DOHH2 (cell line): ENCODE results near the gene PTPRN2.

ENCODE experiments used
- H3F3A ChIP-seq: fragments of 200-600 bp; sonication (generic), shearing (Covaris generic); 2 replicates; pipeline ENCODE4 v1.6.0; 2016; ENCODE audit warnings: antibody characterized with exemption, mild to moderate bottlenecking; ENCODE audit not compliant: control insufficient read depth, insufficient read depth
- H3K27ac ChIP-seq: fragments of 200-600 bp; sonication (generic); 2 replicates; pipeline ENCODE4 v1.5.1; 2014; ENCODE audit warnings: low read depth, mild to moderate bottlenecking, low read length, moderate library complexity
- H3K27me3 ChIP-seq: fragments of 200-600 bp; sonication (generic); 2 replicates; pipeline ENCODE4 v1.6.1; 2014; ENCODE audit warnings: mild to moderate bottlenecking, low read length, mixed read lengths; ENCODE audit not compliant: control insufficient read depth
- H3K36me3 ChIP-seq: fragments of 200-600 bp; sonication (generic); 2 replicates; pipeline ENCODE4 v1.6.1; 2014; ENCODE audit warnings: mild to moderate bottlenecking, low read length, moderate library complexity, mixed read lengths; ENCODE audit not compliant: control insufficient read depth
- H3K4me1 ChIP-seq: fragments of 200-600 bp; sonication (generic); 2 replicates; pipeline ENCODE4 v1.6.1; 2014; ENCODE audit warnings: mild to moderate bottlenecking, low read length, mixed read lengths; ENCODE audit not compliant: control insufficient read depth
- H3K4me2 ChIP-seq: fragments of 200-600 bp; sonication (generic); 2 replicates; pipeline ENCODE4 v1.6.0; 2014; ENCODE audit warnings: mild to moderate bottlenecking, low read length, moderate library complexity
- H3K4me3 ChIP-seq: fragments of 200-600 bp; sonication (generic); 2 replicates; pipeline ENCODE4 v1.5.1; 2014; ENCODE audit warnings: mild to moderate bottlenecking, low read length, mixed read lengths
- H3K79me2 ChIP-seq: fragments of 200-600 bp; sonication (generic); 2 replicates; pipeline ENCODE4 v1.6.1; 2014; ENCODE audit warnings: mild to moderate bottlenecking, low read length, mixed read lengths; ENCODE audit not compliant: control insufficient read depth
- H3K9me2 ChIP-seq: fragments of 200-600 bp; sonication (generic); replicated peaks from 2 replicates; pipeline ENCODE4 v1.6.1; 2014; ENCODE audit warnings: mild to moderate bottlenecking, low read length, mixed read lengths; ENCODE audit not compliant: control insufficient read depth
- H3K9me3 ChIP-seq: fragments of 200-600 bp; sonication (generic); 2 replicates; pipeline ENCODE4 v1.6.1; 2014; ENCODE audit warnings: antibody characterized with exemption, low read length, mixed read lengths; ENCODE audit not compliant: control insufficient read depth, insufficient read depth
- H4K20me1 ChIP-seq: fragments of 200-600 bp; sonication (generic); 2 replicates; pipeline ENCODE4 v1.6.0; 2014; ENCODE audit warnings: low read depth, mild to moderate bottlenecking, antibody characterized with exemption, low read length, moderate library complexity; ENCODE audit not compliant: control insufficient read depth, insufficient read depth
- CTCF ChIP-seq: fragments of 200-600 bp; sonication (generic); IDR thresholded peaks from one replicate; pipeline ENCODE4 v1.5.1; 2014; ENCODE audit warnings: antibody characterized with exemption, mild to moderate bottlenecking, low read depth, low read length; ENCODE audit not compliant: poor library complexity, severe bottlenecking
- EZH2phosphoT487 ChIP-seq: fragments of 200-600 bp; sonication (generic); IDR thresholded peaks from 2 replicates; pipeline ENCODE4 v1.6.1; 2017; ENCODE audit warnings: borderline replicate concordance, mild to moderate bottlenecking, antibody characterized with exemption, low read length, moderate library complexity, mixed read lengths

The PTPRN2 gene

GRCh38 chr7:157615852-157616251 lies 971.8 kb downstream of the PTPRN2 start:
- no peaks in the 10 kb centered on the region for H3K9me3 ChIP-seq
- H3K79me2 ChIP-seq, result no peaks in the 10 kb centered on the region
- H3K27me3 ChIP-seq, result 0 out of 2 replicates have a peak, but pooled peaks cover 4% of the 10 kb centered on the region
- H3K4me2 ChIP-seq, result no peak overlapping the region
- H3F3A ChIP-seq, result no peaks in the 10 kb centered on the region
- H4K20me1 ChIP-seq, result no peaks in the 10 kb centered on the region
- H3K36me3 ChIP-seq, result no peaks in the 10 kb centered on the region
- no peak overlapping the region for H3K27ac ChIP-seq
- no peaks in the 10 kb centered on the region for H3K9me2 ChIP-seq
- H3K4me3 ChIP-seq, result no peak overlapping the region
- no peak for TF ChIP-seq CTCF
- no peak for TF ChIP-seq EZH2phosphoT487
- H3K4me1 ChIP-seq, result peaks cover 8% of the 10 kb centered on the region; the same call in 1 of the 2 replicates

- Histone ChIP-seq H3K27me3 (0 out of 2 replicates have a peak, but pooled peaks cover 4% of the 10 kb centered on the region), H3K9me3 (no peaks in the 10 kb centered on the region), H3K9me2 (no peaks in the 10 kb centered on the region), H3K4me2 (no peak overlapping the region), H3K79me2 (no peaks in the 10 kb centered on the region), H3F3A (no peaks in the 10 kb centered on the region), H3K27ac (no peak overlapping the region), H3K4me1 (peaks cover 8% of the 10 kb centered on the region; the same call in 1 of the 2 replicates), H4K20me1 (no peaks in the 10 kb centered on the region), H3K4me3 (no peak overlapping the region), H3K36me3 (no peaks in the 10 kb centered on the region)
- TF ChIP-seq EZH2phosphoT487 (no peak), CTCF (no peak)
Measured at GRCh38 chr7:157615101-157615817, 972.4 kb downstream of the PTPRN2 start.

GRCh38 chr7:157614457-157615020 lies 973.1 kb downstream of the PTPRN2 start:
- Histone ChIP-seq H3K4me2 (no peak overlapping the region), H3K9me2 (no peaks in the 10 kb centered on the region), H3F3A (no peaks in the 10 kb centered on the region), H3K79me2 (no peaks in the 10 kb centered on the region), H3K27me3 (0 out of 2 replicates have a peak, but pooled peaks cover 4% of the 10 kb centered on the region), H3K4me3 (no peak overlapping the region), H3K36me3 (no peaks in the 10 kb centered on the region), H3K4me1 (peaks cover 8% of the 10 kb centered on the region; the same call in 1 of the 2 replicates), H4K20me1 (no peaks in the 10 kb centered on the region), H3K9me3 (no peaks in the 10 kb centered on the region), H3K27ac (no peak overlapping the region)
- TF ChIP-seq EZH2phosphoT487, result no peak
- no peak for TF ChIP-seq CTCF
